Left ventricle myocardium inferior (tissue), 1 donor: Measurements from ENCODE around the gene DIABLO. TPM values are rescaled to one million over a fixed set of nuclear protein-coding genes. Genes with fewer than 3 reads are reported as not detected.
"Not testable (repeated sequence)": the region's sequence is repeated elsewhere in the genome, so short reads cannot be mapped to it uniquely, and the experiment has no call there.

Source experiments
- DNase-seq: peaks from one replicate; pipeline ENCODE4 v3.0.0-alpha.2; 2020
- H3K27ac ChIP-seq: fragments of 200-600 bp; replicated peaks from 2 replicates; pipeline ENCODE4 v1.8.0; 2021
- H3K27me3 ChIP-seq: fragments of 200-600 bp; 2 replicates; pipeline ENCODE4 v1.8.0; 2021; ENCODE audit warnings: low read depth
- H3K36me3 ChIP-seq: fragments of 200-600 bp; 2 replicates; pipeline ENCODE4 v1.8.0; 2021
- H3K4me1 ChIP-seq: fragments of 200-600 bp; 2 replicates; pipeline ENCODE4 v1.8.0; 2021
- H3K4me3 ChIP-seq: fragments of 200-600 bp; 2 replicates; pipeline ENCODE4 v1.8.0; 2021; ENCODE audit warnings: mild to moderate bottlenecking, moderate library complexity
- H3K9me3 ChIP-seq: fragments of 200-600 bp; replicated peaks from 2 replicates; pipeline ENCODE4 v1.8.0; 2021
- intact Hi-C: fragments of 100-400 bp; cut with micrococcal nuclease; formaldehyde crosslinking; loops from one replicate; pipeline ENCODE4 v1.11.0; 2022
- total RNA-seq: library from RNA; stranded (reverse); fragmentation: NEBNext Ultra II Directional; extraction: Animal tissue kit (Norgen Biotek cat#: 25700); gene quantifications from one replicate; pipeline ENCODE4 v1.2.1, GENCODE V29; 2021
- TF ChIP-seq, protein P1 (sequence below): fragments of 200-600 bp; IDR thresholded peaks from 2 replicates; pipeline ENCODE4 v1.8.0; 2021; ENCODE audit warnings: antibody characterized with exemption, mild to moderate bottlenecking, borderline replicate concordance
- donor health status: DM: no; HTN: yes; CAD: no; lungs with severe emphysema.

Gene DIABLO
- total RNA-seq, 1 donor from 2014 or later, result 29.7 TPM

- TF ChIP-seq, protein P1, sequence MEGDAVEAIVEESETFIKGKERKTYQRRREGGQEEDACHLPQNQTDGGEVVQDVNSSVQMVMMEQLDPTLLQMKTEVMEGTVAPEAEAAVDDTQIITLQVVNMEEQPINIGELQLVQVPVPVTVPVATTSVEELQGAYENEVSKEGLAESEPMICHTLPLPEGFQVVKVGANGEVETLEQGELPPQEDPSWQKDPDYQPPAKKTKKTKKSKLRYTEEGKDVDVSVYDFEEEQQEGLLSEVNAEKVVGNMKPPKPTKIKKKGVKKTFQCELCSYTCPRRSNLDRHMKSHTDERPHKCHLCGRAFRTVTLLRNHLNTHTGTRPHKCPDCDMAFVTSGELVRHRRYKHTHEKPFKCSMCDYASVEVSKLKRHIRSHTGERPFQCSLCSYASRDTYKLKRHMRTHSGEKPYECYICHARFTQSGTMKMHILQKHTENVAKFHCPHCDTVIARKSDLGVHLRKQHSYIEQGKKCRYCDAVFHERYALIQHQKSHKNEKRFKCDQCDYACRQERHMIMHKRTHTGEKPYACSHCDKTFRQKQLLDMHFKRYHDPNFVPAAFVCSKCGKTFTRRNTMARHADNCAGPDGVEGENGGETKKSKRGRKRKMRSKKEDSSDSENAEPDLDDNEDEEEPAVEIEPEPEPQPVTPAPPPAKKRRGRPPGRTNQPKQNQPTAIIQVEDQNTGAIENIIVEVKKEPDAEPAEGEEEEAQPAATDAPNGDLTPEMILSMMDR, result no peak
- H3K27me3 ChIP-seq, result peaks cover 29% of the 10 kb centered on the region
- intact Hi-C loops, result no loop called here
- no peak for DNase-seq
- no peak overlapping the region for H3K4me3 ChIP-seq
- peaks cover 8% of the 10 kb centered on the region for H3K4me1 ChIP-seq
- no peaks in the 10 kb centered on the region for H3K9me3 ChIP-seq
- no peak overlapping the region for H3K27ac ChIP-seq
- no peaks in the 10 kb centered on the region for H3K36me3 ChIP-seq
Measured at GRCh38 chr12:122184517-122184916, 41.3 kb downstream of the DIABLO start.

GRCh38 chr12:122183588-122183940, 42.3 kb downstream of the DIABLO start:
- intact Hi-C loops, result no loop called here
- Histone ChIP-seq H3K9me3 (no peaks in the 10 kb centered on the region), H3K27ac (no peak overlapping the region), H3K36me3 (no peaks in the 10 kb centered on the region), H3K4me3 (peak overlapping the region; percentile 65), H3K4me1 (peaks cover 8% of the 10 kb centered on the region), H3K27me3 (peaks cover 24% of the 10 kb centered on the region)
- no peak for DNase-seq
- TF ChIP-seq, protein P1, result no peak

DNA sequence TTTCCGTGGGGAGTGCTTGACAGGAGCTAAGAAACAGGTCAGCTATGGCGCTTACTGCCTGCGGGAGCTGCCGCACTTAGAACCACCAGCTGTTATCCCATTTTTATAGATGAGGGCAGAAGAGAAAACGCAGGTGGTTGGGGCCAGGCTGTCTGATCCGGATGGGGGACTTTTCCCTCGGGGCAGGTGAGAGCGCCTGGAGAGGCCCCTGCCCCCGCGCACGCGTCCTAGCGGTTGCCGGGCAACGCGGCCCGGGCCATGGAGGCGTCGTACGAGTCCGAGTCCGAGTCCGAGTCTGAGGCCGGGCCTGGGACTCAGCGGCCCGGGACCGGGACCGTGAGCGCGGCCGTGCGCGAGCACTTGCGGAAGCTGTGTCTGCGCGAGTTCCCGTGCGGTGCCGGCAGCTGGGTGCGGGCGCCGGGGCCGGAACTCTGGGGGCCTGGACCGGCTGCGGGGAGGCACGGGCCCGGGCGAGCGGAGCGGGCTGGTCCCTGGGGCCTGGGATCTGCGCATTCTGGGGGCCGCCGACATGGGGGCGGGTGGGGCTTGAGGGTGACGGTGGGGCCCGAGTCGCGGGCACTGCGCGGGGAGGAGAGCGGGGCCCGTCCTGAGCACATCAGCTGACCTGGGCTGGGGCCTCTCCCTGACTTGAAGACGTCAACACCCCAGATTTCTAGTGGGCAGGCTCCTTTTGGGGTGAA, 42.8 kb downstream of the DIABLO start, which contains the start of gene LRRC43:
Gene LRRC43 (plus strand): TSS at position 237 of the 701 bp plus-strand sequence. CDS start 22 bp downstream, at position 259.
- Histone ChIP-seq H3K9me3 (no peaks in the 10 kb centered on the region), H3K4me3 (peak within 1 kb of the TSS; percentile 65), H3K27me3 (peaks cover 24% of the 10 kb centered on the region), H3K36me3 (no peaks in the 10 kb centered on the region), H3K4me1 (peaks cover 8% of the 10 kb centered on the region), H3K27ac (no peak within 1 kb of the TSS)
- TF ChIP-seq, protein P1, result no peak
- intact Hi-C loops, result no loop called here
- no peak for DNase-seq

GRCh38 chr12:122176473-122176872, 49.4 kb downstream of the DIABLO start:
- H3K27ac ChIP-seq, H3K9me3 ChIP-seq, H3K4me3 ChIP-seq, H3K4me1 ChIP-seq, DNase-seq, intact Hi-C loops, H3K36me3 ChIP-seq: not testable (repeated sequence)
- peaks cover 17% of the 10 kb centered on the region for H3K27me3 ChIP-seq

DNA sequence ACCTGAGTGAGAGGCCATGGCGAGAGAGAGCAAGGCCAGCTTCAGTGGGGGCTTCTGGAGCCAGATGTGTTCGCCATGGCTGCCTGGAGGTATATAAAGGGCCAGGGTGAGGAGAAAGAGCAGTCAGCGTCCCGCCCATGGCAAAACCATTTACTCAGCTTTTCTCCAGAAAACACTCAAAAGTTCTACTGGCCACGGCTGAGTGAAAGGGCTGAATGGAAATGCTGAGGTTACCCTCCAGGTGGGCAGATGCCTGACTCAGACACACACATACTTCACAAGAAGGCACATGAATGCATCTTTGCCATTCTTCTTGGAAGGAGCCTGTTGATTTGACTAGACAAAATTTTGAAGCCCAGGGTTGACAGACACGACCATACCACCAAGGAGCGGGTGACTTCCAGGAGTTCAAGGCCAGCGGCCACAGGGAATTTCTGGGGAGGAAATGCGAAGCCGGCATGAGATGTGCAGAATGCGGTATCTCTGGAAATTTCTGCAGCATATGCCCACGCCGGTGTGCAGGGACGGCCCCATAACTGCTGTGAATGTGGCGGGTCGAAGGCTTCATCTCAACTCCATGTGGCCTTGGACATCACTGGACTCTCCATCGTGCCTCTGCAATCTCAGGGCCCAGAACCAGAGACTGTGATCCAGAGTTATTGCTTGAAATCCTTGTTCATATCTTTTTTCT, 51.6 kb downstream of the DIABLO start, which contains the start of gene IL31:
Gene IL31 (minus strand): TSS at position 67 of the 691 bp plus-strand sequence. CDS start 49 bp downstream, at position 18.
- Histone ChIP-seq H3K27me3 (peaks cover 28% of the 10 kb centered on the region), H3K36me3 (no peaks in the 10 kb centered on the region), H3K4me1 (no peaks in the 10 kb centered on the region), H3K9me3 (no peaks in the 10 kb centered on the region), H3K27ac (no peak within 1 kb of the TSS), H3K4me3 (no peak within 1 kb of the TSS)
- TF ChIP-seq, protein P1, result no peak
- intact Hi-C loops, result no loop called here
- DNase-seq, result no peak
